Measurements from ENCODE around the gene ST3GAL2.

ST3GAL2 gene

DNA sequence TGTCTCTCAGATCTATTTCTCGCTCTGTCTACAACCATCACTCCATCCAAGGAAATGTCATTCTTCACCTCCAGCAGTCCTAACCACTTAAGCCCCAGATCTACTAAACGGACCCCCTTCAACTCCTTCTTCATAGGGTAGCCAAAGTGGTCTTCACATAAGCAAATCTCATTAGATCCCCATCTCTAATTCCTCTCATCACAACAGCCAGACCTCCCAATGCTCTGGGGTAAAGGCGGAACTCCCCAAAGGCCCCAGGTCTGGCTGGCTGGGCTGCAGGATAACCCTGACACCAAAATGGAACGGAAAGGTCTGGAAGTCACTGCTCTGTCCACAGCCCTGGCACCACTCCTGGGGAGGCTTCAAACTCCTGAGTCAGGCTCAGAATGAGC is 11.1 kb downstream of the ST3GAL2 start:
- Histone ChIP-seq H3K27me3 (ENCODE audit: insufficient read depth, insufficient read length) (no peaks in the 10 kb centered on the region), H3K4me1 (ENCODE audit: insufficient read depth, insufficient read length) (peaks cover 25% of the 10 kb centered on the region), H3K9me3 (ENCODE audit: insufficient read depth, low read length) (no peaks in the 10 kb centered on the region), H3K4me3 (ENCODE audit: insufficient read length, low read depth) (no peak overlapping the region), H3K9ac (ENCODE audit: insufficient read length, low read depth) (peak overlapping the region; percentile 70), H3K36me3 (ENCODE audit: insufficient read depth, insufficient read length, low read length) (peaks cover 24% of the 10 kb centered on the region)
- TF ChIP-seq YY1 (IDR thresholded peaks at IDR 0.05; ENCODE audit: insufficient read depth, insufficient read length), result no peak
- TF ChIP-seq ZNF274 (IDR thresholded peaks at IDR 0.05; ENCODE audit: low read depth, low read length), result no peak
- no peak for TF ChIP-seq SUZ12 (IDR thresholded peaks at IDR 0.05; ENCODE audit: extremely low read depth, insufficient read depth, insufficient read length)
- DNase-seq (ENCODE audit: low read depth, low spot score), result no peak

- H3K36me3 ChIP-seq (ENCODE audit: insufficient read depth, insufficient read length, low read length), result peaks cover 59% of the 10 kb centered on the region
- TF ChIP-seq YY1 (IDR thresholded peaks at IDR 0.05; ENCODE audit: insufficient read depth, insufficient read length) (no peak), ZNF274 (IDR thresholded peaks at IDR 0.05; ENCODE audit: low read depth, low read length) (no peak), SUZ12 (IDR thresholded peaks at IDR 0.05; ENCODE audit: extremely low read depth, insufficient read depth, insufficient read length) (no peak)
- no peak overlapping the region for H3K4me3 ChIP-seq (ENCODE audit: insufficient read length, low read depth)
- DNase-seq (ENCODE audit: low read depth, low spot score), result no peak
- no peaks in the 10 kb centered on the region for H3K9me3 ChIP-seq (ENCODE audit: insufficient read depth, low read length)
- peaks cover 26% of the 10 kb centered on the region for H3K4me1 ChIP-seq (ENCODE audit: insufficient read depth, insufficient read length)
- H3K27me3 ChIP-seq (ENCODE audit: insufficient read depth, insufficient read length), result no peaks in the 10 kb centered on the region
- no peak overlapping the region for H3K9ac ChIP-seq (ENCODE audit: insufficient read length, low read depth)
Observed at GRCh38 chr16:70422543-70422942, 16.4 kb downstream of the ST3GAL2 start.

GRCh38 chr16:70421473-70422311 is 17.2 kb downstream of the ST3GAL2 start:
- Histone ChIP-seq H3K9ac (ENCODE audit: insufficient read length, low read depth) (no peak overlapping the region), H3K4me1 (ENCODE audit: insufficient read depth, insufficient read length) (peaks cover 32% of the 10 kb centered on the region), H3K36me3 (ENCODE audit: insufficient read depth, insufficient read length, low read length) (peaks cover 66% of the 10 kb centered on the region), H3K9me3 (ENCODE audit: insufficient read depth, low read length) (no peaks in the 10 kb centered on the region), H3K4me3 (ENCODE audit: insufficient read length, low read depth) (no peak overlapping the region), H3K27me3 (ENCODE audit: insufficient read depth, insufficient read length) (no peaks in the 10 kb centered on the region)
- no peak for DNase-seq (ENCODE audit: low read depth, low spot score)
- TF ChIP-seq YY1 (IDR thresholded peaks at IDR 0.05; ENCODE audit: insufficient read depth, insufficient read length) (no peak), ZNF274 (IDR thresholded peaks at IDR 0.05; ENCODE audit: low read depth, low read length) (no peak), SUZ12 (IDR thresholded peaks at IDR 0.05; ENCODE audit: extremely low read depth, insufficient read depth, insufficient read length) (no peak)

DNA sequence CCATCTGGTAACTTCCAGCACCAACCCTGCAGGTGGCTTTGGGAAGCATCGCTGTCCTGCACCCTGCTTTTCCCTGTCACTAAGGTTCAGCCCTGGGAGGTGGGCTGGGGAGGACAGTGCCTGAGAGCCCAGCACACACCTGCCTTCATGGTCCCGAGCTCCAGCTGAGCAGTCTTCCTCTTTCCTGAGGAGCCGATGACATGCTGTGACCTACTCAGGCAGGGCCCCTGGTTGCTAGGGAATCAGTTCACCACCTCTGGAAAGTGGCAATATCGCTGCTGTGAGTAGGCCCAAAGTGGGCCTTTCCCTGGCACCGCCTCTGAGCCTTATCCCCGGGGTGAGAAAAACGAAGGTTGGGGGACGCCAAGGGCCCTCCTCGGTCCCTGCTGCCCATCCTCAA is 17.9 kb downstream of the ST3GAL2 start:
- no peak for DNase-seq (ENCODE audit: low read depth, low spot score)
- Histone ChIP-seq H3K9ac (ENCODE audit: insufficient read length, low read depth) (no peak overlapping the region), H3K27me3 (ENCODE audit: insufficient read depth, insufficient read length) (no peaks in the 10 kb centered on the region), H3K9me3 (ENCODE audit: insufficient read depth, low read length) (no peaks in the 10 kb centered on the region), H3K36me3 (ENCODE audit: insufficient read depth, insufficient read length, low read length) (peaks cover 71% of the 10 kb centered on the region), H3K4me1 (ENCODE audit: insufficient read depth, insufficient read length) (peaks cover 34% of the 10 kb centered on the region), H3K4me3 (ENCODE audit: insufficient read length, low read depth) (no peak overlapping the region)
- TF ChIP-seq SUZ12 (IDR thresholded peaks at IDR 0.05; ENCODE audit: extremely low read depth, insufficient read depth, insufficient read length) (no peak), ZNF274 (IDR thresholded peaks at IDR 0.05; ENCODE audit: low read depth, low read length) (no peak), YY1 (IDR thresholded peaks at IDR 0.05; ENCODE audit: insufficient read depth, insufficient read length) (no peak)

GRCh38 chr16:70419384-70420327 is 19.2 kb downstream of the ST3GAL2 start:
- Histone ChIP-seq H3K4me3 (ENCODE audit: insufficient read length, low read depth) (no peak overlapping the region), H3K4me1 (ENCODE audit: insufficient read depth, insufficient read length) (peaks cover 34% of the 10 kb centered on the region), H3K36me3 (ENCODE audit: insufficient read depth, insufficient read length, low read length) (peaks cover 60% of the 10 kb centered on the region), H3K27me3 (ENCODE audit: insufficient read depth, insufficient read length) (no peaks in the 10 kb centered on the region), H3K9ac (ENCODE audit: insufficient read length, low read depth) (no peak overlapping the region), H3K9me3 (ENCODE audit: insufficient read depth, low read length) (no peaks in the 10 kb centered on the region)
- DNase-seq (ENCODE audit: low read depth, low spot score), result no peak
- TF ChIP-seq YY1 (IDR thresholded peaks at IDR 0.05; ENCODE audit: insufficient read depth, insufficient read length) (no peak), ZNF274 (IDR thresholded peaks at IDR 0.05; ENCODE audit: low read depth, low read length) (no peak), SUZ12 (IDR thresholded peaks at IDR 0.05; ENCODE audit: extremely low read depth, insufficient read depth, insufficient read length) (no peak)

- TF ChIP-seq YY1 (IDR thresholded peaks at IDR 0.05; ENCODE audit: insufficient read depth, insufficient read length), result no peak
- TF ChIP-seq SUZ12 (IDR thresholded peaks at IDR 0.05; ENCODE audit: extremely low read depth, insufficient read depth, insufficient read length), result no peak
- no peak for TF ChIP-seq ZNF274 (IDR thresholded peaks at IDR 0.05; ENCODE audit: low read depth, low read length)
- H3K9ac ChIP-seq (ENCODE audit: insufficient read length, low read depth), result no peak overlapping the region
- H3K36me3 ChIP-seq (ENCODE audit: insufficient read depth, insufficient read length, low read length), result peaks cover 64% of the 10 kb centered on the region
- no peak overlapping the region for H3K4me3 ChIP-seq (ENCODE audit: insufficient read length, low read depth)
- DNase-seq (ENCODE audit: low read depth, low spot score), result no peak
- H3K4me1 ChIP-seq (ENCODE audit: insufficient read depth, insufficient read length), result peaks cover 34% of the 10 kb centered on the region
- no peaks in the 10 kb centered on the region for H3K9me3 ChIP-seq (ENCODE audit: insufficient read depth, low read length)
- no peaks in the 10 kb centered on the region for H3K27me3 ChIP-seq (ENCODE audit: insufficient read depth, insufficient read length)
Observed at GRCh38 chr16:70418993-70419318, 19.9 kb downstream of the ST3GAL2 start.
